DOHH2 (cell line): ENCODE measurements around the gene ARID4B.

Source experiments
- EZH2phosphoT487 ChIP-seq: fragments of 200-600 bp; sonication (generic); IDR thresholded peaks from 2 replicates; pipeline ENCODE4 v1.6.1; 2017; ENCODE audit warnings: borderline replicate concordance, mild to moderate bottlenecking, antibody characterized with exemption, low read length, moderate library complexity, mixed read lengths
- TF ChIP-seq, protein P1 (sequence below): fragments of 200-600 bp; sonication (generic); IDR thresholded peaks from one replicate; pipeline ENCODE4 v1.5.1; 2014; ENCODE audit warnings: antibody characterized with exemption, mild to moderate bottlenecking, low read depth, low read length; ENCODE audit not compliant: poor library complexity, severe bottlenecking

DNA sequence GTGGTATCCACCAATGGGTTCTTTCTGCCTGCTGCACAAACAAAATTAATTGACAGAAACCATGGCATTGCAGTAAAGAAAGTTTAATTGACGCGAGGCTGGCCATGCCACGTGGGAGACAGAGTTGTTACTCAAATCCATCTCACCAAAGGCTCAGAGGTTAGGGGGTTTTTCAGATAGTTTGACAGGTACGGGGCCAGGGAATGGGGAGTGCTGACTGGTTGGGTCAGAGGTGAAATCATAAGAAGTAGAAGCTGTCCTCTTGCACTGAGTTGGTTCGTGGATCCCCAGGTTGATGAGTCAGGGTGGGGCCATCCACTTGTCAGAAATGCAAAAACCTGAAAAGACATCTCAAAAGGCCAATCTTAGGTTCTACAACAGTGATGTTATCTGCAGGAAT lies 38.3 kb upstream of the ARID4B start:
- TF ChIP-seq, protein P1, sequence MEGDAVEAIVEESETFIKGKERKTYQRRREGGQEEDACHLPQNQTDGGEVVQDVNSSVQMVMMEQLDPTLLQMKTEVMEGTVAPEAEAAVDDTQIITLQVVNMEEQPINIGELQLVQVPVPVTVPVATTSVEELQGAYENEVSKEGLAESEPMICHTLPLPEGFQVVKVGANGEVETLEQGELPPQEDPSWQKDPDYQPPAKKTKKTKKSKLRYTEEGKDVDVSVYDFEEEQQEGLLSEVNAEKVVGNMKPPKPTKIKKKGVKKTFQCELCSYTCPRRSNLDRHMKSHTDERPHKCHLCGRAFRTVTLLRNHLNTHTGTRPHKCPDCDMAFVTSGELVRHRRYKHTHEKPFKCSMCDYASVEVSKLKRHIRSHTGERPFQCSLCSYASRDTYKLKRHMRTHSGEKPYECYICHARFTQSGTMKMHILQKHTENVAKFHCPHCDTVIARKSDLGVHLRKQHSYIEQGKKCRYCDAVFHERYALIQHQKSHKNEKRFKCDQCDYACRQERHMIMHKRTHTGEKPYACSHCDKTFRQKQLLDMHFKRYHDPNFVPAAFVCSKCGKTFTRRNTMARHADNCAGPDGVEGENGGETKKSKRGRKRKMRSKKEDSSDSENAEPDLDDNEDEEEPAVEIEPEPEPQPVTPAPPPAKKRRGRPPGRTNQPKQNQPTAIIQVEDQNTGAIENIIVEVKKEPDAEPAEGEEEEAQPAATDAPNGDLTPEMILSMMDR: no peak
- no peak for TF ChIP-seq EZH2phosphoT487
